RWPE2 (cell line): ENCODE data around the gene MBD3L2B.

Source experiments
- ATAC-seq: fragments of 200-7000 bp; cut with Tn5 transposase; 3 replicates; pipeline ENCODE4 v1.9.1; 2021; ENCODE audit warnings: low read depth
- DNase-seq: peaks from one replicate; pipeline ENCODE4 v3.0.0-alpha.2; 2020; ENCODE audit warnings: low spot score
- H3K27ac ChIP-seq: fragments of 450-650 bp; 2 replicates; pipeline ENCODE4 v1.5.1; 2017; ENCODE audit warnings: mild to moderate bottlenecking; ENCODE audit not compliant: poor library complexity, severe bottlenecking
- H3K27me3 ChIP-seq: fragments of 250-450 bp; sonication (Bioruptor Pico); 2 replicates; pipeline ENCODE4 v1.5.1; 2021; ENCODE audit warnings: mild to moderate bottlenecking, moderate library complexity; ENCODE audit not compliant: insufficient read depth, poor library complexity, severe bottlenecking
- H3K36me3 ChIP-seq: fragments of 250-450 bp; sonication (Bioruptor Pico); 2 replicates; pipeline ENCODE4 v1.5.1; 2020; ENCODE audit warnings: low read depth, mild to moderate bottlenecking, moderate library complexity
- H3K4me1 ChIP-seq: fragments of 250-450 bp; sonication (Bioruptor Pico); 2 replicates; pipeline ENCODE4 v1.5.1; 2021; ENCODE audit warnings: mild to moderate bottlenecking, moderate library complexity; ENCODE audit not compliant: insufficient read depth, poor library complexity, severe bottlenecking
- H3K4me3 ChIP-seq: fragments of 250-450 bp; sonication (Bioruptor Pico); 2 replicates; pipeline ENCODE4 v1.5.1; 2021; ENCODE audit warnings: mild to moderate bottlenecking, moderate library complexity; ENCODE audit not compliant: severe bottlenecking
- H3K9me3 ChIP-seq: fragments of 250-450 bp; sonication (Bioruptor Pico); 2 replicates; pipeline ENCODE4 v1.5.1; 2021; ENCODE audit warnings: mild to moderate bottlenecking, moderate library complexity; ENCODE audit not compliant: severe bottlenecking
- TF ChIP-seq, protein P1 (sequence below): fragments of 450-650 bp; IDR thresholded peaks from one replicate; pipeline ENCODE4 v1.5.1; 2017; ENCODE audit warnings: mild to moderate bottlenecking, moderate library complexity; ENCODE audit not compliant: poor library complexity, severe bottlenecking

MBD3L2B gene

DNA sequence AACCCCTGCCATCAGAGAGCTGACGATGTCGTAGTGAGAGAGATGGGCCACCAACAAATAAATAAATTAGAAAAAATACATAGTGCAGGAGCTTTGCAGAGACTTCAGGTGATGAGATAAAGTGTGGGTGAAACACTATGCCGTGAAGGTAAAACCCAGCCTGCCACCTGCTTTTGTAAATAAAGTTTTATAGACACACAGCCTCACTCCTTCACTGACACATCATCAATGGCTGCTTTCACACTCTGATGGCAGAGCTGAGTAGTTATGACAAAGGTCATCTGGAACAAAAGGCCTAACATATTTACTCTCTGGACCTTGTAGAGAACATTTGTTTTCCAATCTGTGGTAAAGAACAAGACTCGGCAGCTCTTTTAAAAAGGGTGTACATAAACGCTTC, 45.0 kb downstream of the MBD3L2B start:
- H3K27ac ChIP-seq: no peak overlapping the region
- H3K36me3 ChIP-seq: no peaks in the 10 kb centered on the region
- ATAC-seq (no peak), DNase-seq (no peak)
- H3K4me3 ChIP-seq: no peak overlapping the region
- peaks cover 3% of the 10 kb centered on the region for H3K9me3 ChIP-seq
- H3K27me3 ChIP-seq: no peaks in the 10 kb centered on the region
- no peaks in the 10 kb centered on the region for H3K4me1 ChIP-seq
- TF ChIP-seq, protein P1, sequence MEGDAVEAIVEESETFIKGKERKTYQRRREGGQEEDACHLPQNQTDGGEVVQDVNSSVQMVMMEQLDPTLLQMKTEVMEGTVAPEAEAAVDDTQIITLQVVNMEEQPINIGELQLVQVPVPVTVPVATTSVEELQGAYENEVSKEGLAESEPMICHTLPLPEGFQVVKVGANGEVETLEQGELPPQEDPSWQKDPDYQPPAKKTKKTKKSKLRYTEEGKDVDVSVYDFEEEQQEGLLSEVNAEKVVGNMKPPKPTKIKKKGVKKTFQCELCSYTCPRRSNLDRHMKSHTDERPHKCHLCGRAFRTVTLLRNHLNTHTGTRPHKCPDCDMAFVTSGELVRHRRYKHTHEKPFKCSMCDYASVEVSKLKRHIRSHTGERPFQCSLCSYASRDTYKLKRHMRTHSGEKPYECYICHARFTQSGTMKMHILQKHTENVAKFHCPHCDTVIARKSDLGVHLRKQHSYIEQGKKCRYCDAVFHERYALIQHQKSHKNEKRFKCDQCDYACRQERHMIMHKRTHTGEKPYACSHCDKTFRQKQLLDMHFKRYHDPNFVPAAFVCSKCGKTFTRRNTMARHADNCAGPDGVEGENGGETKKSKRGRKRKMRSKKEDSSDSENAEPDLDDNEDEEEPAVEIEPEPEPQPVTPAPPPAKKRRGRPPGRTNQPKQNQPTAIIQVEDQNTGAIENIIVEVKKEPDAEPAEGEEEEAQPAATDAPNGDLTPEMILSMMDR: no peak

DNA sequence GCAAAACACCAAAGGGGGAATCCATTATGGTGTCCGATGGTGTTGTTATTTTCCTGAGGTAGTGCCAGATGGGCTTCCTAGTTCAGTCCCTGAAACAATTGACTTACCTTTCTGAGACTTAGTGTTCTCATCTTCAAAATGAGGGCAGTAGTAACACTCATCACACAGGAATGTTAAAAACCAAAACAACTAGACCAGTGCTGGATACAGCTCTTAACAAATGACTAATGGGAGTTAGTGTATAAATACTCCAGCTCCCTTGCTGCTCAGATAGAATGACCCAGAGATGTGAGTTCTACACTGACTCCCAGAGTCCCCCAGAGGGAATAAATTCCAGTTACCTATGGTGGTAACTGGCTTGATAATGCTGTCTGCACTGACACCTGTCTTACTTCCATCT, 49.9 kb downstream of the MBD3L2B start:
- H3K36me3 ChIP-seq: no peaks in the 10 kb centered on the region
- no peaks in the 10 kb centered on the region for H3K9me3 ChIP-seq
- H3K4me1 ChIP-seq: no peaks in the 10 kb centered on the region
- no peak overlapping the region for H3K4me3 ChIP-seq
- H3K27me3 ChIP-seq: no peaks in the 10 kb centered on the region
- DNase-seq: no peak
- TF ChIP-seq, protein P1: no peak
- H3K27ac ChIP-seq: no peak overlapping the region
- ATAC-seq: peak; percentile 44; the same call in 2 of the 3 replicates

DNA sequence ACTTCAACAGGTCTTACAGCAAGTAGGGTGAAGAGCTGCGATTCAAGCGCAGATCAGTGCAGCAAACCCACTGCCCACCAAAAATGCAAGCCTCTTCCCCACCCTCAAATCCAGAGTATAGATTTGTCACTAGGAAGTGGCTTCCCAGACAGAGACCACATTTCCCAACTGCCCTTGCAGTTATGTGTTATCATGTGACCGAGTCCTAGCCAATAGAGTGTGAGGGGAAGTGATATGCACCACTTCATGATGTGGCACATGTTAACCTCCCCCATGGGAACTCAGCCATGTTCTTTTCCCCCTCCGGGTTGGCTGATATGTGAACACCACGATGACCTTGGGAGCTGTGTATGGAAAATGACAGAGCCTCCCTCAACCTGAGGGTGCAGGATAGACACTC, 50.8 kb downstream of the MBD3L2B start:
- no peak overlapping the region for H3K4me3 ChIP-seq
- H3K27me3 ChIP-seq: no peaks in the 10 kb centered on the region
- no peaks in the 10 kb centered on the region for H3K36me3 ChIP-seq
- no peak overlapping the region for H3K27ac ChIP-seq
- DNase-seq (no peak), ATAC-seq (no peak)
- TF ChIP-seq, protein P1: no peak
- H3K9me3 ChIP-seq: no peaks in the 10 kb centered on the region
- H3K4me1 ChIP-seq: no peaks in the 10 kb centered on the region

DNA sequence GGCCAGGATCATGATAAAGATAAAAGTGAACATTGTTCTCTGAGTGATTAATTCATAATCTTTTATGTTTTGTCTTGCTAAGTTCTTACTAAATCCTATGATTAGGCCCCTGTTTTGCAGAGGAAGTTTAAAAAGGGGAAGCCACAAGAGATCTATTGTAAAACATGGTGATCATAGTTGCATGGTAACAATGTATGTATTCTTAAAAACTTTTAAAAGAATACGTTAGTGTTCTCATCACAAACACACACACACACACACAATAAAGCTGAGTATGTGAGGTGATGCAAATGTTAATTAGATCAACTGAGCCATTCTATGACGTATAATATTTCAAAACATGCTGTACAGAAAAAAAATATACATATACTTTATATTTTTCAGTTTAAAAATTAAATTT, 51.2 kb downstream of the MBD3L2B start:
- H3K9me3 ChIP-seq: no peaks in the 10 kb centered on the region
- DNase-seq (no peak), ATAC-seq (no peak)
- H3K27me3 ChIP-seq: no peaks in the 10 kb centered on the region
- no peaks in the 10 kb centered on the region for H3K4me1 ChIP-seq
- H3K36me3 ChIP-seq: no peaks in the 10 kb centered on the region
- no peak overlapping the region for H3K4me3 ChIP-seq
- H3K27ac ChIP-seq: no peak overlapping the region
- TF ChIP-seq, protein P1: no peak

DNA sequence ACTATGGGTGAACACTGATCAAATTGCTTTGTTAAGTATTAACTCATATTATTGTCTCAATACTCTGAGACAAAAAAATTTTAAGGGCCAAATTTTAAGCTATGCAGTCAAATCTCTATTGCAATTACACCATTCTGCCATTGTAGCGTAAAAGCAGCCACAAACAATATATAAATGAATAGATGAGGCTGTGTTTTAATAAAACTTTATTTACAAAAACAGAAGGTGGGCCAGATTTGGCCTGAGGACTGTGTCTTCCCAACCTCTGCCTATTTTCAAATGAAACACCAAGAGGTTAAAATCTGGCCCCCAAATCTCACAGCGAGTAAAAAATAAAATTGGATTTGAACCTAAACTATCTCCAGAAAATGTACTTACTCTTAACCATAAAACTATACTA, 51.7 kb downstream of the MBD3L2B start:
- TF ChIP-seq, protein P1: no peak
- ATAC-seq (no peak), DNase-seq (no peak)
- Histone ChIP-seq H3K9me3 (no peaks in the 10 kb centered on the region), H3K36me3 (no peaks in the 10 kb centered on the region), H3K4me1 (no peaks in the 10 kb centered on the region), H3K4me3 (no peak overlapping the region), H3K27me3 (no peaks in the 10 kb centered on the region), H3K27ac (no peak overlapping the region)
